HG03108 (cell line): ENCODE data around the gene CLMP.

ENCODE experiments used
- ATAC-seq: cut with Tn5 transposase; IDR thresholded peaks from one replicate; pipeline ENCODE4 v1.9.1; 2021; ENCODE audit warnings: moderate library complexity; ENCODE audit not compliant: unreplicated experiment

The CLMP gene

DNA sequence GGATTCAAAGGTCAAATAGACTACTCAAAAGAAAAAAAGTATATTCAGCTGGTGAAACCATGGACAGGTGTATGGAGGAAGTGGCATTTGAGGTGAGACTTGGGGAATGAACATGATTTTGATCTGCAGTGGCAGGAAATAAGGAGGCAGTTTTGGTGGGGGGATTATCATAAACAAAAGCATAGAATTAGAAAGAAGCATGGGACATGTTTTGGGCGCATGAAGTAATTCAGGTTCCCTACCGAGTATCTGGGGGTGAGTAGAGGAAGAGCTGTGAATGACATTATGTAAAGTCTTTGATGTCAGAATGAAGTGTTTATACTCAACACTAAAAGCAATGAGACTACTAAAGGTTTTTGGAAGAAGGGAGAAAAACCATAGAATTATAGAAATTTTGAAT lies 3.1 kb downstream of the CLMP start:
- ATAC-seq, result no peak

DNA sequence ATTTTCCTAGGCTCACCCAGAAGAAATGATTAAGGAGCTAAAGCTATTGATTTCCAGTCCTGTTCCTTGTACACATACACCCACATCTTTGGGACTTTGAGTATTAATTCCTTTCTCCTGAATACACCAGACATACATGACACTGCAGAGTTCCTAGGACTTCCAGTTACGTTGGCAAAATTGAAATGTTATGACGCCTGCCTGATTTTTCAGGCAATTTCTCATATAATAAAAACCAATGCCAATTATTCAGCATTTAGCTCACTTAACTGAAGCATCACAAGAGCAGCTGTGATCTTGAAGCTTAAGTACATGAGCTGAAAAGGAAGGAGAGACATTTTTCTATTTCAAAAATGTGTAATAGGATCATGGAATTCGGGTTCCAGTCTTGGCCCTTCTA lies 4.5 kb downstream of the CLMP start:
- no peak for ATAC-seq

DNA sequence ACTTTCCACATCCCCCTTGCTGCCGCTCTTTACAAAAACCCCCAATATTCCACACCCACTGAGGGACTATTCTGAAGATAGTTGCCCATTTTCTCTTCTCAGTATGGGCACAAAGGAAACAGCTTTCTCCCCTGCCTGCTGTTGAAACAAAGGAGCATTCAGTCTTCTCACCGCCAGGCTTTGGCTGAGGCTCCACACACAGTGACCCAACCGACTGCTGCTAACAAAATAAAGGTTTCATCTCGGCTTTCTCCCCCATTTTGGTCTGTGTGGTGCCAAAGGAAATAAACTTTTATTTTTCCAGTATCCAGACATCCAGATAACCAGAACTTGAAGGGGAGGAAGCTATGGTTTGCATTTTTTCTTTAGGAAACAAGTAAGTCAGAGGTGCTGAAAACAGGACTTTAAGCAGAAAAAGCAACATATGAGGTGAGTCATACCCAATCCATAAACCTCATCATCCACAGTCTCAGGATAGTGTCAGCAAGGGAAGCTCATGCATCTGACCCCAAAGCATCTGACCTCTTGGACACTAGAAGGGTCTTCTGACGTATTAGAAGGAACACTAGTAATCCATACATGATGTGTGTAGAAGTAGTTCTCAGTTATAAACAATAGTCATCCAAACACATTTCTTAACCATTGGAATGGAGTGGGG lies 6.4 kb downstream of the CLMP start:
- ATAC-seq, result no peak

DNA sequence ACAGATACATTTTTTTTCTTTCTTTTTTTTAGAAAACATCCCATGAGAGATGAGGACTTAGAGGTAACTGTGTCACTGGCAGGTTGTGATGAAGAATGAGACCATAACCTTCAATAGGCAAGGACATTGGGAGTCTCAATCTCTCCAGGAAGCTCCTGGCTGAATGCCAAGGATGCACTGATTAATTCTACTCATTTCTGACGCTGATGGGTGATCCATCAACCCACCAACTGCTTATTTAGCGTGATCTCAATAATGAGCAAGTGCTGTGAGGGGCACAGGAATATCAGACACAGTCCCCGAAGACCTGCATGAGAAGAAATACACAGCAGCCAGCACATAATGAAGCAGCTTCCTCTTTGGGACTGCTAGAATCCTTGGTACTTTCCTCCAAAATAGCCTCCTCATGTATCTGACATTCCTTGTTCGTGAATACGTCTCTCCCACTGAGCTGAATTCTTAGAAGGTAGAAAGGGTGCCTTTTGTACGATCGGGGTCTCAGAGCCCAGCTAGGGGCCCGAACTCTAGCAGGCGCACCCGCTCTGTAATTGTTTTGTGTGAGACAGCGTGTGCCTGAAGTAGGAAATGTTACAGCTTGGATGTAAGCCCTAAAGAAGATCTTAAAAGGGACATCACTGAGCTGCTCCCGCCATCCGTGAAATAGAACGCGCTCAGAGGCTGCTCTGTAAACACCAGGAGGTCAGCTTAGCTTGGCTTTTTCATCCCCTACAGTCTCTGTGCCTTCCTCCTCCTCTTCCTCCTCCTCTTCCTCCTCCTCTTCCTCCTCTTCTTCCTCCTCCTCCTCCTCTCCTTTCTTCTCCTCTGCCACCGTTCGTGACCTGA lies 7.2 kb downstream of the CLMP start:
- ATAC-seq, result no peak

DNA sequence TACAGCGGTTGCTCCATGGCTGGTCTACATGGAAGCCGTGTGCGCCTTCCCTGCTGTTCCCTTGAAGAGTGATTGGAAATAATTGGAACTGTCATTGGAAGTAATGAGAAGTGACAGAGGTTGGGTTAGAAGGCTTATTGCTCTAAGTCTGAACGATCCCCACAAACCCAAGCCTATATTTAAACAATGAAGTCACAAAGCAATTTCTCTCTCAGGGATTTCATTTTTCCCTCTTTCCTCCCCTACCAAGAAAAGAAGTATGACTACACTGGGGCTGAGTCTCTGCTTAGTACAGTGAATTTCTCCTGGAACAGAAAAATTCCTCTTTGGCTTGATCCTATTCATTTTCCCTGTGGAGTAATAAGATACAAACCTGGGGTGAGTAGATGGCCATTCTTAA lies 7.8 kb downstream of the CLMP start:
- ATAC-seq, result no peak

DNA sequence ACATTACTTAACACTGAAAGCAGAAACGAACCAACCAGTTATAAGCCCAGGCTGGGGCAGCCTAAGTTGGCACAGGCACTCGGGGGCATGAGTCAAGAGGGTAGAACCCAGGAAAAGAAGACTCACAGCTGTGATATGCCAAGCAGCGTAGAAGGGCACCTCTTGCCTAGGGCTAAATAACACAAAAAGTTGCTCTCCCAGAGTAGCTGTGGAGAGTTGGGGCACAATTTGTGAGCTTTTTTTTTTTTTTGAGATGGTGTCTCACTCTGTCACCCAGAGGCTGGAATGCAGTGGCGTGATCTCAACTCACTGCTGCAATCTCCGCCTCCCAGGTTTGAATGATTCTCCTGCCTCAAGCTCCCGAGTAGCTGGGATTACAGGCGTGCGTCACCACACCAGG lies 8.8 kb downstream of the CLMP start:
- no peak for ATAC-seq

DNA sequence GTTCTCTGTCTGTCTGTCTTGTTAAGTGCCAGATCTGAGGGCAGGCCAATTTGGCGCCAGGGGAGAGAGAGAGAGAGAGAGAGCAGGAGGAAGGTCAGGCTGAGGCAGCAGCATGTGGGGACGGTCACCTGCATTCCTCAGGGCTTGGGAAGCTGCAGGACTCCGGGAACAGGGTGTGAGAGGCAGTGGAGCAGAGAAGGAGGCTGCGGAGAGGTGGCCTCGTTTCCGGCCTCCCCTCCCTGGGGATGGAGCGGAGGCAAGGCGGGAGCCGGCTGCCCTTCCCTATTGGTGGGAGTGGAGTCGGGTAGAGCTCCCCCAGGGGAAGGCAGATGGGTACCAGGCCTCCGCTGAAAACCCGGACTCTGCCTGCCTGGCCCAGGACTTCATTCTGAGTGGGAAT lies 9.7 kb downstream of the CLMP start:
- no peak for ATAC-seq

DNA sequence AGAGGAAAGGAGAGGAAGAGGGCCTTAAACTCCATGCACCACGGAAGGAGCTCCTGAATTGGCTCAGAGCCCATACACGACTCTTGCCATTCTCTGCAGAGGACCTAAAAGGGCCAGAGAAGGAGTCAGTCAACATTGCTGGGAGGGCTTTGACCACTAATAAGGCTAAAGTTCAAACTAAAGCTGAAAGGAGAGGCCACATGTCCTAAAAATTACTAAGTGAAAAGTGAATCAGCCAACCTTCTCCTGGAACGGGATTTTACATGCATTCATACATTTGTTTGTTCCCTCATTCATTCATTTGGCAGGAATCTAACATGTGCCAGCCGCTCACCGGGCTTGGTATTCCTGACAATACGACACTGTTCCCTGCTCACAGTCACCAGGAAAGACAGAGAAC lies 10.5 kb downstream of the CLMP start:
- no peak for ATAC-seq

DNA sequence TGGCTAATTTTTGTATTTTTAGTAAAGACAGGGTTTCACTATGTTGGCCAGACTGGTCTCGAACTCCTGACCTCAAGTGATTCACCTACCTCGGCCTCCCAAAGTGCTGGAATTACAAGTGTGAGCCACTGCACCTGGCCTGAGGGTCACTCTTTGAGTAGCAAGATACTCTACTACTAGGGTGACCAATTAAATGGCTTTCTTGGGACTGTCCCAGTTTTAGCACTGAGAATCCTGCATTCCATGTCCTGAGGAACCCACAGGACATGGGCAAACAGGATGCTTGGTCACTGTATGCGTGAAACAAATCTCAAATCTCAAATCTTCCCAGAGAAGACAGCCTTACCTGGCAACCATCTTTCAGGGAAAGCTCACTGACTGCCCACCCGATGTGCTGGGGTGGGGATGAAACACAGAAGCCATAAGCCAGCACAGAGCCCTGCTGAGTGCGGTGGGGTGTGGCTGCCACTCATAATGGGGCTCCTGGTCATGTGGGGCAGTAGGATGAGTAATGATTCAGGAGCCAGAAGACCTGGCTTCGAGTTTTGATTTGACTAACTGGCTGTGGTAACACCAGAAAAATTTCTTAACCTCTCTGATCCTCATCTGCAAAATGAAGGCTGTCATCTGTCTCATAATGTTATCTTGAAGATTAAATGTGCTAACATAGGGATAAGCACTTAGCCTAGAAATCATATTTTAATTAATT lies 11.5 kb downstream of the CLMP start:
- no peak for ATAC-seq

DNA sequence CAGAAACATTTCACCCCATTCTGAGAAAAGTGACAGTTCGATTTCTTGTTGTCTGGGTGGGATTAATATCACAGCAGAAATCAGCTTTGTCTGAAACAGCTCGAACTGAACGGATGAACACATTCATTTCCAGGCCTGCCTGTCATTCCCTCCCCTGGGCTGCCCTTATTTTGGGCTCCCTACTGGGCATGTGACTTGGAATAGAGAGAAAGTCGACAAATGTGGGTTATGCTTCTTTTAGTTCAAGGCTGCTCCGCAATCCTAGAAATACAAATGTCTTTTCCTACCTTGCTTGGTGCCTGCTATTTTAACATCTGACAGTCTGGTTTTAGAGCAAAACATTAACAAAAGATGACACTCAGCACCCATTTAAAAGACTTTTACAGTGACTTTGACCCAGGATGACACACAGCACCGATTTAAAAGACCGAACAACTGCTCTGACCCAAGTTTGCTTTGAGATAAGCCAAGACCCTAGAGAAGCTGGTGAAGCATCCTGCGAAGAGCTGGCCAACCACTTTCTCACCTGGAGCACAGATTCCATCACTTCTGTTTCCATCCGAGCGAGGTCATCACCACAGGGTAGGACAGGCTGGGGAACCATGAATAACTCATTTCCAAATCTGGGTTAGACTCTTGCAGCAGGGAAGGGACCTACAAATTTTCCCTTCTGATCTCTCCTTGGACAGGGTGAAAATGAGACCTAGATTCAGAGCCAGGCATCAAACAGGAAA lies 13.1 kb downstream of the CLMP start:
- ATAC-seq, result no peak

DNA sequence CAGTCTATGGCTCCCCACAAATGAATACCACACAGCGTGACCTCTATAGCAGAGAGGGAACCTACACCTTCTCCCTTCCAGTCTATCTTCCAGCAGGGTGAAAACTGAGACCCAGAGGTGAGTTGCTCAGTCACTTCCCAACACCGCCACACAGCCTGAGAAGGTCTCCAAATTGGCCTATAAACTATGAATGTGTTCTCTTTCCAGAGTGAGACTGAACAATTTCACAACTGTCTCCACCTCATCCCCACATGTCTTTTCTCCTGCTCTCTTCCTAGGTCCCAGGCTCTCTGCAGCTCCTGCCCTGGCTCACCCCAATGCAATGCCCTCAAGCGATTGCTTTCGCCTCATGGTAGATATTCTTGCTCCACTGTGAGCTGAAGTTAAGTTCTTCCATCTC lies 14.0 kb downstream of the CLMP start:
- ATAC-seq, result no peak

DNA sequence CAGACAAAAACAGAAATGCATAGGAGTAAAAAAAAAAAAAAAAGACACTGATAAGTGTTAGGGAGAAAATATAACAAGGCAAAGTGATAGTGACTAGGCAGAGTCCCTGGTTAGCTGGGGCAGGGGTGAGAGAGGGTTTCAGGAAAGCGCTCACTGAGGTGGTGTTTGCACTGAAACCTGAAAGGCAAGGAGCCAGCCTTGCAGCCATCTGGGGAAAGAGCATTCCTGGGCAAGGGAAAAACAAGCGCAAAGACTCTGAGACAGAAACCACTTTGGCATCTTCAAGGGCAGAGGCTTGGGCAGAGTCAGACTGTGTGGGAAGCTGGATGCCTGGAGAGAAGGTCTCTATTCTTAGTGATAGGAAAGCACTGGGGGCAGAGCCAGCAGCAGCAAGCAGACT lies 14.5 kb downstream of the CLMP start:
- ATAC-seq, result no peak

DNA sequence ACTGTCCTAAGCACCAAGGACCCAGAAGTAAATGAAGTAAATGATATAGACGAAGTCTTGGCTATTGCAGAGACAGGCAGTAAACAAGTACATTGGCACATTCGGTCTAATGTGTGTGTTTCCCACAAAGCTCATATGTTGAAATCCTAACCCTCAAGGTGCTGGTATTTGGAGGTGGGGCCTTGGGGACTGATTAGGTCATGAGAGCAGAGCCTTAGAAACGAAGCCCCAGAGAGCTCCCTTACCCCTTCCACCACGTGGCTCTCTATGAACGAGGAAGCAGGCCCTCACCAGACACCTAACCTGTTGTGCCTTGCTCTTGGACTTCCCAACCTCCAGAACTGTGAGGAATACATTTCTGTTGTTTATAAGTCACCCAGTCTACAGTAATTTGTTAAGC lies 14.9 kb downstream of the CLMP start:
- no peak for ATAC-seq

DNA sequence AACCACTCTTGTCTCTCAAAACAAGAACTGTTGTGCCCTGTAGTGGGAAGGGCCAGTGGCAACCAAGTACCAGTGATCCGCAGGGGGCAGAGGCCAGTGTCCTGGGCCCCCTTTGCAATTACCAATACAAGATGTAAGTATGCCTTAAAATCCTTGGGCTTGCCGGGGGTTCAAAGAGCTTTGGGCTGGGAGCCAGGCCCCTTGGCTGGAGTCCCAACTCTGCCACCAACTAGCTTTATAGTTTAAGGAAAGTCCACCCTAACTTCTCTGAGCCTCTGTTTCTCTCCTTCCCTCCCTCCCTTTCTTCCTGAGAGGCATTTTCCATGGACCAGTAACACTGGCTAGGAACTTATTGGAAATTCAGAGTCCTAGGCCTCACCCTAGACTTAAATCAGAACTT lies 15.5 kb downstream of the CLMP start:
- no peak for ATAC-seq

DNA sequence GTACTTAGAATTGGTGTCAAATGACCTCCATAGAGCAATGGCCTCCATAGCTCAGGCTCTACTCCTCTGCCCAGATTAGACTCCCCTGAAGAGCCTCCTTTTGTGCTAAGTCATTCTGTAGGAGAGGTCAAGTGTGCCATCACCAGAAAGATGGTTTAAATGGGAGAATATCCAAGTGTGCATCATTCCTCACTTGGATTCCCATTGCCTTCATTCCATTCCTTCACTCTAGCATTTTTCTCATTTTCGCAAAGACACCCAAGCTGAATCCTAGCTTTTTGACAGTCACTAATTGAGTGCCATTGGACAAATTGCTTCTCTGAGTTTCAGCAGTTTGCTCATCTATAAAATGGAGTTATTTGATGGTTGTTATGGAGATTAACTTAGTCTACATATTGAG lies 16.9 kb downstream of the CLMP start:
- no peak for ATAC-seq

DNA sequence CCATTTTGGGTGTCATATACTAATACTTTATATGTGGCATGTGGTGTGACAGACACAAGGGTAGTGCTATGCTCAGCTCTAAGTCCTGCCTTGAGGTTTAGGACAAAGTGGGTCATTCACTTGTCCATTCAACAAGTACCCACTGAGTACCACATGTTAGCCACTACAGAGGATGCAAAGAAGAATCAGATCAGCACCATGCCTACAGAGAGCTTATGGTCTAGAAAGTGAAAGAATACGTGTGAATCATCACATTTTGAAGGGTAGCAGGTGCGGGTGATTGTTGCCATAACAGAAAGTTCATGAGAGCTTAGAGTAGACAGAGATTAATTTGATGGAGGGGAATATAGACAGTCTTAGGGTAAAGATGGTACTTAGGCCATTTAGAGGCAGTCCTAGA lies 18.3 kb downstream of the CLMP start:
- no peak for ATAC-seq

DNA sequence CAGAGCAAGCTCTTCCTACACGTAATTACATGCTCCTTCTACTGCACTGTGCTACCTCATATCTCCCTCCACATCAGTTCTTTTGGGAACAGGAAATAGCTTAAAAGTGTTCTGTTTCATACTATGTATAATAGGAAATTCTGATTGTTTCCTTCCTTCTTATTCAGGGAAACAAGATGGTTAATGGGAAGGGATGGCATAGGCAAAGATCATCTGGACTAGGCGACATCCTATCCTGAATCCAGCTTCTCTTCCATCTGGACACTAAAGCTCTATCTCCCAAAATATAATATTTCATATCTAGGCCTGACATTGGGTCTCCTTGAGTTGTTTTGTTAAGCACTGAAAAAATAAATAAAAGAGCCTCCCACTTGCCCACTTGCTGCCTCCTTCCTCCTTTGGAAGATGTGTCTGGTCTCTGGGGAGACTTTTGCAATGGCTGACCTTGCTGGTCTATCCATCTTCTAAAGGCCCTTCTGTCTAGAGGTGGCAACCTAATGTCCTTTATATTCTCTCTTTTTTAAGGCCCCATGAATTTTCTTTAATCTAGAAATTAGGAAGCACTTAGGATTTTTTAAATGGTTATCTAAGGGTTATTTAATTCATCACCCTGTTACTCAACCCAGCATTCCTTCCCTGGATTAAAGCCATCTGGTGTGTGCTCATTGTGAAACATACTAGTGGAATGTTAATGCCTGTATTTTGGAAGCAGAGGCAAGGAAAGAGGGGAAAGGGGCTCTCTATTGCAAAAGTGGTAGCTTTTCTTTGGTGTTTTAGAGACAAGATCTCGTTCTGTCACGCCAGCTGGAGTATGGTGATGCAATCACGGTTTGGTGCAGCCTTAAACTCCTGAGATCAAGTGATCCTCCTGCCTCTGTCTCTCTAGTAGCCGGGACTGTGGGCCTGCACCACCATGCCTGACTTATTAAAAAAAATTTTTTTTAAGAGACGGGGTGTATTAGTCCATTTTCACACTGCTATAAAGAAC lies 20.6 kb downstream of the CLMP start:
- no peak for ATAC-seq

DNA sequence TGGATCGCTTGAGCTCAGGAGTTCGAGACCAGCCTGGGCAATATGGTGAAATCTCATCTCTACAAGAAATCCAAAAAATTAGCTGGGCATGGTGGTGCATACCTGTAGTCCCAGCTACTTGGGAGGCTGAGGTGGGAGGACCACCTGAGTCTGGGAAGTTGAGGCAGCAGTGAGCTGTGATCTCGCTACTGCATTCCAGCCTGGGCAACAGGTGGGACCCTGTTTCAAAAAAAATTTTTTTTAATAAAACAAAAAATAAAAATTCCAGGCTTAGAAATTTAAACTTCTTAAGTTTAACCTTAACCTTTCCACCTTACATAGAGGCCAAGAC lies 21.2 kb downstream of the CLMP start:
- ATAC-seq, result no peak

DNA sequence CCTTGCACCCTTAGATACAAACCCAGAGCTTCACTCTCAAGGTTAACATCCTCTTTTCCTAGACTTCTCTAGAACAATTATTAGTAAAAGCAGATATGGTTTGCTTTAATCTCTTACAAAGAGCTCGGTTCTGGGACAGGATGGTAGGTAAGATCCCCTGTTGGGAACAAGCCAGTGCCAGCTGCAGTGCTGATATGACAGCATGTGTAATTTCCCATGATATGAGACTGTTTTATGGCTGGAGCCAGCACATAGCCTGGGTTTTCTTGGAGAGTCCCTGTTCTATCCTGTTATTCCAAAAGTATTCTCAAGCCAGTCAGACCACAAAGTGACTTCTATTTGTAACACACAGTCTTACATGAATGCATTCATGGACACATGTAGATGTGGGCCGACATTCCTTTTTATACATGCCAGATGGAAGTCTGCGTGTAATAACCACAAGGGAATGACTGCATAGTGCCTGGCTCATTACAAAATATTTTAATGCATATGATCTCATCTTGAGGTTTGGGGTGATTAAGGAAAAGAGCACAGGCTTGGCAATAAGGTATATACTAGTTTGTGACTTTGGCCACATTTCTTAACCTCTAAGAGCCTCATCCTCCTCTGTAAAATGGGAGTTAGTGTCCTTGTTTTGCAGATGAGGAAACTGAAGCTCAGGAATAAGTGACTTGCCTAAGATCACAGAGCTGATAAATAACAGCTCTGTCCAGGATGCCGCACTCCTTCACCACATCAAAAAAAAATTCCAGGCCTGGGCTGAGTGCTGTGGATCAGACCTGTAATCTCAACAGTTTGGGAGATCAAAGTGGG lies 21.8 kb downstream of the CLMP start:
- ATAC-seq, result no peak

DNA sequence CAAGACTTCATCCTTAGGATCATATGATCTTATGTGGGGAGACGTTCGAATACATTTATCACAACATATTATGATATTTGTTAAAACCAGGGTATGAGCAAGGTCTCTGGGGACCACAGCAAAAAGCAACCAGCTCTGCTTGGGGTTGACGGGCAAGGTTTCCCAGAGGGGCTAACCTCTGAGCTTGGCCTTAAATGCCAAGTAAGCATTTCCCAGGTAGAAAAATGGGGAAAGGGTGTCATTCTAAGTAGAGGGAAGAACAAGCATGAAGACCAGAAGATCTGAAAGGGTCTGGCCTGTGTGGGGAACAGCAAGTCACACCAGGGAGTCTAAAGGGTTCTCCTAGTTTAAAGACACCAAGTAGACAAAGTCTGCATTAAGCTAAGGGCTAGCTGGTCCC lies 24.1 kb downstream of the CLMP start:
- no peak for ATAC-seq
